SK-N-SH (cell line): Measurements from ENCODE around the gene AHCY. TPM values are rescaled to one million over a fixed set of nuclear protein-coding genes. Genes with fewer than 3 reads are reported as not detected.

Source experiments
- CTCF ChIA-PET: fragments of 300-600, 350-600 bp; formaldehyde crosslinking; extraction: SDS; loops from one replicate; lab custom pipeline; 2021; lab: Yijun Ruan, JAX
- POLR2A ChIA-PET: fragments of 350-600 bp; sonication (Branson Sonifier 250); formaldehyde crosslinking; extraction: SDS; loops from one replicate; lab custom pipeline; 2020; ENCODE audit warnings: antibody characterized with exemption, inconsistent platforms; lab: Yijun Ruan, JAX
- DNase-seq: peaks from one replicate; pipeline ENCODE4 v3.0.0; 2012
- H2AFZ ChIP-seq: fragments of 200-600 bp; sonication (generic); 2 replicates; pipeline ENCODE4 v1.8.1; 2016; ENCODE audit warnings: antibody characterized with exemption, mild to moderate bottlenecking, low read depth
- H3F3A ChIP-seq: fragments of 200-600 bp; sonication (generic); replicated peaks from 2 replicates; pipeline ENCODE3; 2016; ENCODE audit warnings: antibody characterized with exemption, mild to moderate bottlenecking; ENCODE audit not compliant: insufficient read depth
- H3K27ac ChIP-seq, 2 experiments: fragments of 200-500 bp in 1 of 2; fragments of 200-600 bp in 1 of 2; sonication (Bioruptor generic) in 1 of 2; sonication (generic), shearing (Covaris generic) in 1 of 2; 2 replicates each; pipeline versions ENCODE4 v1.5.1 to v1.6.1; 2014 to 2016; ENCODE audit warnings: low read depth in 2 of 2, inconsistent platforms in 1 of 2, low read length in 1 of 2, mild to moderate bottlenecking in 1 of 2, mixed read lengths in 1 of 2
- H3K27me3 ChIP-seq: fragments of 200-600 bp; sonication (generic), shearing (Covaris generic); 2 replicates; pipeline ENCODE4 v1.6.1; 2016; ENCODE audit warnings: mixed run types; ENCODE audit not compliant: insufficient read depth
- H3K36me3 ChIP-seq, 2 experiments: fragments of 200-500 bp in 1 of 2; fragments of 200-600 bp in 1 of 2; sonication (Bioruptor generic) in 1 of 2; sonication (generic) in 1 of 2; replicated peaks in 1 of 2; 2 replicates each; pipeline versions ENCODE3 to v1.5.1; 2014 to 2016; ENCODE audit warnings: low read length in 1 of 2, mild to moderate bottlenecking in 1 of 2; ENCODE audit not compliant: insufficient read depth in 2 of 2, control insufficient read depth in 1 of 2
- H3K4me1 ChIP-seq, 2 experiments: fragments of 200-500 bp in 1 of 2; fragments of 200-600 bp in 1 of 2; sonication (Bioruptor generic) in 1 of 2; sonication (generic), shearing (Covaris generic) in 1 of 2; 2 replicates each; pipeline versions ENCODE4 v1.5.1 to v1.6.1; 2014 to 2016; ENCODE audit warnings: low read depth in 1 of 2, low read length in 1 of 2, mixed run types in 1 of 2; ENCODE audit not compliant: insufficient read depth in 2 of 2, control insufficient read depth in 1 of 2
- H3K4me2 ChIP-seq: fragments of 200-600 bp; sonication (generic), shearing (Covaris generic); 2 replicates; pipeline ENCODE4 v1.6.1; 2017; ENCODE audit warnings: mixed run types
- H3K4me3 ChIP-seq, 2 experiments: fragments of 200-500 bp in 1 of 2; fragments of 200-600 bp in 1 of 2; sonication (Bioruptor generic) in 1 of 2; sonication (generic), shearing (Covaris generic) in 1 of 2; 2 replicates each; pipeline versions ENCODE4 v1.5.1 to v1.8.1; 2014 to 2016; ENCODE audit warnings: low read depth in 2 of 2, inconsistent platforms in 1 of 2, low read length in 1 of 2, mild to moderate bottlenecking in 1 of 2, mixed read lengths in 1 of 2, moderate library complexity in 1 of 2
- H3K79me2 ChIP-seq: fragments of 200-600 bp; sonication (generic); 2 replicates; pipeline ENCODE4 v1.8.1; 2017; ENCODE audit warnings: mild to moderate bottlenecking; ENCODE audit not compliant: insufficient read depth
- H3K9ac ChIP-seq: fragments of 200-600 bp; sonication (generic); 2 replicates; pipeline ENCODE4 v1.6.1; 2017; ENCODE audit warnings: mixed run types
- H3K9me2 ChIP-seq: fragments of 200-600 bp; sonication (generic); 2 replicates; pipeline ENCODE4 v1.6.1; 2017; ENCODE audit warnings: mixed run types
- H3K9me3 ChIP-seq: fragments of 200-600 bp; sonication (generic); 2 replicates; pipeline ENCODE4 v1.6.1; 2017; ENCODE audit warnings: mixed run types, mild to moderate bottlenecking, moderate library complexity
- H4K20me1 ChIP-seq: fragments of 200-600 bp; sonication (generic); 2 replicates; pipeline ENCODE4 v1.6.1; 2017; ENCODE audit warnings: mild to moderate bottlenecking, mixed run types; ENCODE audit not compliant: insufficient read depth
- EP300 ChIP-seq, 2 experiments: IDR thresholded peaks; 2 replicates each; pipeline versions ENCODE4 v1.4.0 to v1.6.1; 2012; ENCODE audit warnings: borderline replicate concordance in 1 of 2, low read depth in 1 of 2, low read length in 1 of 2
- EZH2phosphoT487 ChIP-seq: fragments of 200-600 bp; sonication (generic); IDR thresholded peaks from 2 replicates; pipeline ENCODE4 v1.6.1; 2017; ENCODE audit warnings: low read depth, mixed run types, mild to moderate bottlenecking, antibody characterized with exemption, moderate library complexity, borderline replicate concordance
- FOSL2 ChIP-seq: IDR thresholded peaks from 2 replicates; pipeline ENCODE4 v1.4.0; 2012; ENCODE audit warnings: low read depth, mild to moderate bottlenecking, moderate library complexity, borderline replicate concordance
- FOXJ3 ChIP-seq: sonication (generic); formaldehyde crosslinking; IDR thresholded peaks from 2 replicates; pipeline ENCODE4 v1.5.1; 2020; ENCODE audit warnings: mild to moderate bottlenecking, missing genetic modification reagents
- GABPA ChIP-seq: IDR thresholded peaks from 2 replicates; pipeline ENCODE4 v1.4.0; 2012; ENCODE audit warnings: low read depth, mild to moderate bottlenecking
- MAX ChIP-seq: IDR thresholded peaks from 2 replicates; pipeline ENCODE4 v1.4.0; 2012; ENCODE audit warnings: low read depth
- MEF2A ChIP-seq: IDR thresholded peaks from 2 replicates; pipeline ENCODE4 v1.4.0; 2012; ENCODE audit warnings: low read depth, borderline replicate concordance
- MXI1 ChIP-seq: IDR thresholded peaks from 2 replicates; pipeline ENCODE4 v1.6.1; 2012; ENCODE audit warnings: mild to moderate bottlenecking, low read depth, low read length, improper control_type of control experiment
- NFIC ChIP-seq: IDR thresholded peaks from 2 replicates; pipeline ENCODE4 v1.4.0; 2012; ENCODE audit warnings: borderline replicate concordance
- POLR2AphosphoS5 ChIP-seq: IDR thresholded peaks from 2 replicates; pipeline ENCODE4 v1.6.1; 2012; ENCODE audit warnings: low read depth, low read length
- RCOR1 ChIP-seq: fragments of 150-350 bp; IDR thresholded peaks from 2 replicates; pipeline ENCODE4 v1.6.1; 2017; ENCODE audit warnings: antibody characterized with exemption, low read length
- RFX5 ChIP-seq: IDR thresholded peaks from 2 replicates; pipeline ENCODE4 v1.6.1; 2012; ENCODE audit warnings: mild to moderate bottlenecking, improper control_type of control experiment, low read length
- RXRA ChIP-seq: IDR thresholded peaks from 2 replicates; pipeline ENCODE4 v1.4.0; 2012; ENCODE audit warnings: low read depth, mild to moderate bottlenecking, borderline replicate concordance
- SIN3A ChIP-seq: IDR thresholded peaks from 2 replicates; pipeline ENCODE4 v1.6.1; 2012; ENCODE audit warnings: low read depth, mild to moderate bottlenecking, low read length, moderate library complexity, borderline replicate concordance
- TCF12 ChIP-seq: IDR thresholded peaks from 2 replicates; pipeline ENCODE4 v1.4.0; 2012
- YY1 ChIP-seq: IDR thresholded peaks from 2 replicates; pipeline ENCODE4 v1.4.0; 2012; ENCODE audit warnings: low read depth, mild to moderate bottlenecking
- polyA plus RNA-seq, 3 experiments: library from polyadenylated mRNA; depleted of rRNA; stranded (reverse); fragments of >200 nt; gene quantifications; 2 replicates each; pipeline ENCODE4 v1.2.3, GENCODE V29; 2012
- TF ChIP-seq, protein P1 (sequence below): fragments of 150-350 bp; IDR thresholded peaks from 2 replicates; pipeline ENCODE4 v1.6.1; 2016; ENCODE audit warnings: mild to moderate bottlenecking, low read depth, low read length
- TF ChIP-seq, protein P2 (sequence below): fragments of 200-600 bp; sonication (generic); IDR thresholded peaks from 2 replicates; pipeline ENCODE4 v1.6.1; 2017; ENCODE audit warnings: antibody characterized with exemption, mild to moderate bottlenecking, moderate library complexity
- TF ChIP-seq, protein P3 (sequence below): IDR thresholded peaks from 2 replicates; pipeline ENCODE4 v1.4.0; 2012; ENCODE audit warnings: low read depth, borderline replicate concordance

The AHCY gene
- polyA plus RNA-seq, 1 of the 3 experiments (the other 2 are of a cell fraction) = 196 TPM

GRCh38 chr20:34233687-34234086 lies 69.5 kb downstream of the AHCY start:
- ChIA-PET CTCF (no interaction called here), POLR2A (no interaction called here)
- H3K4me3 ChIP-seq = no peak overlapping the region
- no peak overlapping the region for H3K27ac ChIP-seq
- no peaks in the 10 kb centered on the region for H4K20me1 ChIP-seq
- peaks cover 16% of the 10 kb centered on the region for H3K9me3 ChIP-seq
- no peak overlapping the region for H3K9ac ChIP-seq
- TF ChIP-seq GABPA = no peak
- no peak for TF ChIP-seq MAX
- TF ChIP-seq SIN3A = no peak
- no peak for TF ChIP-seq MEF2A
- no peak for TF ChIP-seq FOXJ3 (CRISPR knock-in tag)
- no peak for TF ChIP-seq MXI1
- TF ChIP-seq, protein P1, sequence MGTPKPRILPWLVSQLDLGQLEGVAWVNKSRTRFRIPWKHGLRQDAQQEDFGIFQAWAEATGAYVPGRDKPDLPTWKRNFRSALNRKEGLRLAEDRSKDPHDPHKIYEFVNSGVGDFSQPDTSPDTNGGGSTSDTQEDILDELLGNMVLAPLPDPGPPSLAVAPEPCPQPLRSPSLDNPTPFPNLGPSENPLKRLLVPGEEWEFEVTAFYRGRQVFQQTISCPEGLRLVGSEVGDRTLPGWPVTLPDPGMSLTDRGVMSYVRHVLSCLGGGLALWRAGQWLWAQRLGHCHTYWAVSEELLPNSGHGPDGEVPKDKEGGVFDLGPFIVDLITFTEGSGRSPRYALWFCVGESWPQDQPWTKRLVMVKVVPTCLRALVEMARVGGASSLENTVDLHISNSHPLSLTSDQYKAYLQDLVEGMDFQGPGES = no peak
- TF ChIP-seq RFX5 = no peak
- TF ChIP-seq, protein P2, sequence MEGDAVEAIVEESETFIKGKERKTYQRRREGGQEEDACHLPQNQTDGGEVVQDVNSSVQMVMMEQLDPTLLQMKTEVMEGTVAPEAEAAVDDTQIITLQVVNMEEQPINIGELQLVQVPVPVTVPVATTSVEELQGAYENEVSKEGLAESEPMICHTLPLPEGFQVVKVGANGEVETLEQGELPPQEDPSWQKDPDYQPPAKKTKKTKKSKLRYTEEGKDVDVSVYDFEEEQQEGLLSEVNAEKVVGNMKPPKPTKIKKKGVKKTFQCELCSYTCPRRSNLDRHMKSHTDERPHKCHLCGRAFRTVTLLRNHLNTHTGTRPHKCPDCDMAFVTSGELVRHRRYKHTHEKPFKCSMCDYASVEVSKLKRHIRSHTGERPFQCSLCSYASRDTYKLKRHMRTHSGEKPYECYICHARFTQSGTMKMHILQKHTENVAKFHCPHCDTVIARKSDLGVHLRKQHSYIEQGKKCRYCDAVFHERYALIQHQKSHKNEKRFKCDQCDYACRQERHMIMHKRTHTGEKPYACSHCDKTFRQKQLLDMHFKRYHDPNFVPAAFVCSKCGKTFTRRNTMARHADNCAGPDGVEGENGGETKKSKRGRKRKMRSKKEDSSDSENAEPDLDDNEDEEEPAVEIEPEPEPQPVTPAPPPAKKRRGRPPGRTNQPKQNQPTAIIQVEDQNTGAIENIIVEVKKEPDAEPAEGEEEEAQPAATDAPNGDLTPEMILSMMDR = no peak
- no peak for TF ChIP-seq EZH2phosphoT487
- TF ChIP-seq RXRA = no peak
- TF ChIP-seq, protein P3, sequence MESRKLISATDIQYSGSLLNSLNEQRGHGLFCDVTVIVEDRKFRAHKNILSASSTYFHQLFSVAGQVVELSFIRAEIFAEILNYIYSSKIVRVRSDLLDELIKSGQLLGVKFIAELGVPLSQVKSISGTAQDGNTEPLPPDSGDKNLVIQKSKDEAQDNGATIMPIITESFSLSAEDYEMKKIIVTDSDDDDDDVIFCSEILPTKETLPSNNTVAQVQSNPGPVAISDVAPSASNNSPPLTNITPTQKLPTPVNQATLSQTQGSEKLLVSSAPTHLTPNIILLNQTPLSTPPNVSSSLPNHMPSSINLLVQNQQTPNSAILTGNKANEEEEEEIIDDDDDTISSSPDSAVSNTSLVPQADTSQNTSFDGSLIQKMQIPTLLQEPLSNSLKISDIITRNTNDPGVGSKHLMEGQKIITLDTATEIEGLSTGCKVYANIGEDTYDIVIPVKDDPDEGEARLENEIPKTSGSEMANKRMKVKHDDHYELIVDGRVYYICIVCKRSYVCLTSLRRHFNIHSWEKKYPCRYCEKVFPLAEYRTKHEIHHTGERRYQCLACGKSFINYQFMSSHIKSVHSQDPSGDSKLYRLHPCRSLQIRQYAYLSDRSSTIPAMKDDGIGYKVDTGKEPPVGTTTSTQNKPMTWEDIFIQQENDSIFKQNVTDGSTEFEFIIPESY = no peak
- no peak for TF ChIP-seq POLR2AphosphoS5
- no peak for TF ChIP-seq FOSL2
- no peak for TF ChIP-seq RCOR1
- no peak for TF ChIP-seq TCF12
- TF ChIP-seq EP300 (IDR thresholded peaks at IDR 0.05; ENCODE audit: borderline replicate concordance in 1 of 2, low read depth in 1 of 2, low read length in 1 of 2) = no peak
- no peak for TF ChIP-seq YY1
- no peak for TF ChIP-seq NFIC
- H3K4me2 ChIP-seq = no peak overlapping the region
- DNase-seq = no peak
- no peaks in the 10 kb centered on the region for H3K79me2 ChIP-seq
- no peaks in the 10 kb centered on the region for H3K36me3 ChIP-seq
- no peaks in the 10 kb centered on the region for H3F3A ChIP-seq
- H3K9me2 ChIP-seq = no peaks in the 10 kb centered on the region
- no peak overlapping the region for H2AFZ ChIP-seq
- H3K27me3 ChIP-seq = no peaks in the 10 kb centered on the region
- no peaks in the 10 kb centered on the region for H3K4me1 ChIP-seq
